ENCODE results near the gene RSPO3.

- TF ChIP-seq POLR2A (IDR thresholded peaks at IDR 0.05) (no peak), CTCF (IDR thresholded peaks at IDR 0.05) (no peak)
Measured at GRCh38 chr6:127200114-127200513, 81.6 kb downstream of the RSPO3 start.

Measured in right lobe of liver (tissue), 4 donors.